Omental fat pad (tissue), 4 donors: ENCODE measurements around the gene CDK12. TPM values are rescaled to one million over a fixed set of nuclear protein-coding genes. Genes with fewer than 3 reads are reported as not detected.

Source experiments
- ATAC-seq: fragments of 150-250 bp; one replicate; pipeline ENCODE4 v1.9.1; 2016; ENCODE audit warnings: mild to moderate bottlenecking, moderate library complexity; ENCODE audit not compliant: low FRiP score
- DNase-seq: peaks from one replicate; pipeline ENCODE4 v3.0.0-alpha.2; 2019; ENCODE audit warnings: low spot score
- CTCF ChIP-seq, 3 donors: fragments of 450-650 bp; IDR thresholded peaks; one replicate each; pipeline ENCODE4 v1.5.1; 2016 to 2017; ENCODE audit warnings: antibody characterized with exemption in 3 of 3, mild to moderate bottlenecking in 3 of 3, moderate library complexity in 2 of 3
- total RNA-seq, 4 donors: library from RNA; depleted of rRNA; stranded (reverse); fragments of >200 nt; gene quantifications; one replicate each; pipeline ENCODE4 v1.1.0, GENCODE V29; 2016

The CDK12 gene
- total RNA-seq, 4 donors from 2014 or later: 25.7 to 49.2 (median 38.1) TPM

- ATAC-seq (no peak), DNase-seq (no peak)
- TF ChIP-seq CTCF (IDR thresholded peaks at IDR 0.05): no peak
These were observed 47.7 kb downstream of the CDK12 start for GRCh38 chr17:39508987-39509386.

GRCh38 chr17:39513309-39513708 is 52.0 kb downstream of the CDK12 start:
- ATAC-seq (no peak), DNase-seq (no peak)
- TF ChIP-seq CTCF (IDR thresholded peaks at IDR 0.05): no peak

GRCh38 chr17:39513915-39514314 is 52.6 kb downstream of the CDK12 start:
- TF ChIP-seq CTCF (IDR thresholded peaks at IDR 0.05): no peak
- DNase-seq (no peak), ATAC-seq (no peak)

GRCh38 chr17:39517224-39517623 is 55.9 kb downstream of the CDK12 start:
- no peak for TF ChIP-seq CTCF (IDR thresholded peaks at IDR 0.05)
- no peak for ATAC-seq
- no peak for DNase-seq

- DNase-seq (no peak), ATAC-seq (no peak)
- TF ChIP-seq CTCF (IDR thresholded peaks at IDR 0.05): no peak
These were observed 64.7 kb downstream of the CDK12 start for GRCh38 chr17:39525801-39526506.

- ATAC-seq: no peak
- TF ChIP-seq CTCF (IDR thresholded peaks at IDR 0.05): no peak
- no peak for DNase-seq
These were observed 66.0 kb downstream of the CDK12 start for GRCh38 chr17:39527220-39527813.

- ATAC-seq: no peak
- no peak for DNase-seq
- no peak for TF ChIP-seq CTCF (IDR thresholded peaks at IDR 0.05)
These were observed 68.2 kb downstream of the CDK12 start for GRCh38 chr17:39529455-39529854.
